Measurements from ENCODE around the gene NKD1.
"Not testable (repeated sequence)": the region's sequence is repeated elsewhere in the genome, so short reads cannot be mapped to it uniquely, and the experiment has no call there.

Gene NKD1

DNA sequence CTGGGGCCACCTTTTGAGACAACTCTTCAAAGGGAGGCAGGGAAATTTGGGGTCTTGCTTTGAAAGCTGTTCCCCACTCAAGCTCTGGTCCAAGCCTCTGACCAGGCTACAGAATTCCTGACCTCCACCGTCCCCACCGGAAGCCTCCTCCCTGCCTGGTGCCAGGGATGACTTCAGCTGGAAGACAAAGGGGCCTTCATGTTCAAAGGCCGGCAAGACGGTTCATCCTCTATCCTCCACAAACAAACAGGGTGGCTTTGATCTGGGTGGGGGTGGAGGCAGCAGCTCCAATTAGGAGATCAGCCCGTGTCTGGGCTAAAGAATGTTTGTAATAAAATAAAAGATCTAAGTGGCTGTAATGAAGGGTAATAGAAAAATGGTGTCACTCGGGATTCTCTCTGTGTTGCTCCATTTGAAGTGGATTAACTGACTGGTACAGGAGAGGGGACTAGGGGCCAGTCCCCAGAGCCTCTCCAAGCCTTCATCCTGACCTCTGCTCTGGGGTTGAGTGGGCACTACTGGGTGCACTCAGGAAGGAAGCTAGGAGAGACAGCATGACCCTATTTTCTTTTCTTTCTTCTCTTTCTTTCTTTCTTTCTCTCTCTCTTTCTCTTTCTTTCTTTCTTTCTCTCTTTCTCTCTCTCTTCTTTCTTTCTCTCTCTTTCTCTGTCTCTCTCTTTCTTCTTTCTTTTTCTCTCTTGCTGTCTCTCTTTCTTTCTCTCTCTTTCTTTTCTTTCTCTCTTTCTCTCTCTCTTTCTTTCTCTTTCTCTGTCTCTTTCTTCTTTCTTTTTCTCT, 27.5 kb upstream of the NKD1 start:
- no peak for DNase-seq

- DNase-seq = no peak
Observed at GRCh38 chr16:50521246-50521900, 26.8 kb upstream of the NKD1 start.

GRCh38 chr16:50522324-50522723, 25.9 kb upstream of the NKD1 start:
- no peak for DNase-seq

- DNase-seq = no peak
Observed at GRCh38 chr16:50523710-50524109, 24.5 kb upstream of the NKD1 start.

- DNase-seq = no peak
Observed at GRCh38 chr16:50525262-50525661, 22.9 kb upstream of the NKD1 start.

GRCh38 chr16:50525716-50526115, 22.5 kb upstream of the NKD1 start:
- no peak for DNase-seq

GRCh38 chr16:50526249-50526648, 21.9 kb upstream of the NKD1 start:
- no peak for DNase-seq

- no peak for DNase-seq
Observed at GRCh38 chr16:50526796-50527195, 21.4 kb upstream of the NKD1 start.

DNA sequence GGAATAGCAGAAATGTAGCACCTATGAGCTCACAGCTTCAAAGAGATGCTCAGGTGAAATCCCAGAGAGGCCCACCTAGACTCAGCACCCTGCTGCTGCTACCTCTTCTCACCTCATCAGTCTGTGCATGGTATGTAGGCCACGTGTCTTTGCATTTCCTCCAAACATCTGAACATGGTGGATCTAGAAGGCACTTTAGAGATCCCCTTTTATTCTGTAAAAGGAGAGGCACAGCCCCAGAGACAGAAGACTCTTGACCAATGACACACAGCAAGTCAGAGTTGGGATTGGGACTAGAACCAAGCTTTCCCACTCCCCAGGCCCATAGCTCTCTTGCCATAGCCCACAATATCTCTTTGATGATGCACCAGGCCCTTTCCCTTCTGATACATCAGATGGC, 19.4 kb upstream of the NKD1 start:
- DNase-seq = no peak

DNA sequence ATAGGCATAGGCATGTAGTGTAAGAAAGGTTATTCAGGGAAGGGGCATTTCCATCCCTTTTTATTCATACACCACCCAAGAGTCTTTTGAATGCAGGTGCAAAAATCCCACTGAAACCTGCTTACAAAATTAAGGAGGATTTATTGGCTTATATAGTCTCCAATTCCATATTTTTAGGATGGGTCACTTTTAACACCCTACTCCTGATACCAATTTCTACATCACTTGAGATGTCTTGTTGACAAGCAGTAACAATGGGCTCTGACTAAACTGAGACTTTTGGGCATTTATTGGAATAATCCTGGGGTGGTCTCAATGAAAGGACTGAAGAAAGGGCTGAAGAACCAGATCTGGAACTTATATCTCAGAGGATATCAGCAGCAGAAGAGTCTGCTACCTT, 18.9 kb upstream of the NKD1 start:
- DNase-seq = no peak

DNA sequence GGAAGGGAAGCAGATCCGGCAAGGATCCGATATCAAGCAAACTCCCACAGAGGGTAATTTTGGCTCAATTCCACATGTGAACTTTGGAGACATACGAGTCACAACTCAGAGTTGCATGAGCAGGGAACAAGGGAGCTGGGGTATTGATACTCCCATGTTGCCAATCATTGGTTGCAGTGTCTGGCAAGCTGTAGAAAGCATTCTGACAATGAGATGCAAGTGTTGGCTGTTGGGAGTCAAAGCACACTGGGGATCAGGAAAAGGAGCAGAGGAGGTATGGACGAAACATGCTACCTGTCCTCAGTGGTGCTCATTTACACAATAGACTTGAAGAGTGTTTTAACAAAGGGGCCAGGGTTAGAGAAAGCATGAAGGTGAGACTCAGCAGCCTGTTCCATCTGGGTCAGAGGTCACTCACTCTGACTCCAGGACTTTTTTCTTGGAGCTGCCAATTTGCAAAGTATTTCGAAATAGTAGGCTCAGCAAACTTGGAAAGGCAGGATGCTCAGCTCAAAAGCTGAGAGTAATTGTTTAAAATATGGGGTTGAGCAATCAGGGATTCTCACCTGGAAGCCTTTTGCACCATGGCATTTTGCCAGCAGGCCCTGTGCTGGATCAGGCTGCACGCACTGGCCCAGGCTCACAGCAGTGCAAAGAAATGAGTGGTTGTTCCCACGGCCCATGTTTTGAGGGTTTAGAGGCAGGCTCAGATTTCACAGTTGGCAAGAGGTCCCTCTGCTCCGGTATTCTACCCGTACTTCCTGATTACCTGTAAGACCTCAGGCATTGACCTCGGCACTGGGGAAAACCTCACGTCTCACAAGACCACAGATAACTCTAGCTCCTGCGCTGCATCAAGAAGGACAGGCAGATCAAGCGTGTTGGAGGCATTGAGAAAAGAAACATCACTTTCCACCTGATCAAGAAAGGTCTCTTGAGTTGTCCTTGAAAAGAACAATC, 17.6 kb upstream of the NKD1 start:
- DNase-seq = no peak

GRCh38 chr16:50531359-50531758, 16.8 kb upstream of the NKD1 start:
- DNase-seq = no peak

GRCh38 chr16:50531901-50532300, 16.3 kb upstream of the NKD1 start:
- no peak for DNase-seq

- no peak for DNase-seq
Observed at GRCh38 chr16:50532576-50532975, 15.6 kb upstream of the NKD1 start.

DNA sequence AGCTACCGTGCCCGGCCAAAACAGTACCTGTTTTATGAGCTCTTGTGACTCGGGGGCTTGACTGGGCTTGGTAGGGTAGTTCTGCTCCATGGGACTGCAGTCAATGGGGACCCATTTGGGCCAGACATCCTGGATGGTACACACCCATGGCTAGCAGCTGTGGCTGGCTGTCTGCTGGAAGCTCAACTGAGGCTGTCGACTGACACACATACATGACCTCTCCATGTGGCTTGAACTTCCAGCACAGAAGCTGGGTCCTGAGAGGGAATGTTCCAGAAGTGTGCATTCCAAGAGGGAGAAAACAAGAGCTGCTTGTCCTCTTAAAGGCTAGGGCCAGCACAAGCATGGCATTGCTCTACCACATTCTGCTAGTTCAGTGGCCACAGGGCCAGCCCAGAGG, 14.9 kb upstream of the NKD1 start:
- no peak for DNase-seq

DNA sequence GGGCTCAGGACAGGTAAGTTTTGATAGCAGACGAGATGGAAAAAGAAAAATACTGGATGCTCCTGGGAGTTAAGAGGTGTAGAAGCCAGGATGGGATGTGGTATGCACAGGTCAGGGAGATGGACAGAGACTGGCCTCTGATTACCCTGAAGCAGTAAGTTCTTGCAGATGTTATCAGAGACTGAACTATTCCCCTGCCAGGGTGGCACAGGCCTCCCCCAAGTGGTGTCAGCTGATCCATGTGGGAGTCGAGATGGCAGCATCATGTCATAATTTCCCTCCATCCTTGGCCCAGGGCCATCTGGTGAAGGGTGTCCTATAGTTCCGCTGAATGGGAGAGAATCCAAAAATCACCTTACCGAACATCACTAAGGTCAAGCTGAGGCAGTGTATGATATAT, 14.1 kb upstream of the NKD1 start:
- no peak for DNase-seq

DNA sequence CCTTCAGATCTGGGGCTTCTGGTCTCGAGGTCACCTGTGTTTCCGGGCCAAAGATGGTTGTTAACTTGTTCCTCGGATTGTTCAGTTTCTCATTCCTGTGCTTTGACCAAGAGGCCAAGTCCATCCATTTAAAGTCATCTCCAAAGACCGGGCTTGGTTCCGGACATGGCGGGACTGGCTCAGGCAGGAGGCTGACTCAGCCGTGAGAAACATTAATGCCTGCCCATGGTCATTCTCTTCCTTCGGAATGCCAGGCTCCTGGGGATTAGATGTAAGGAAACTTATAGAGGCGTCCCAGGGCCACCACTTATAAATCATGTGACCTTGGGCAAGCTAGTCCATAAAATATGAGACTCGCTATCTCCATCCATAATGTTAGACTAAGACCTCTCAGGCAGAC, 13.6 kb upstream of the NKD1 start:
- DNase-seq = no peak

DNA sequence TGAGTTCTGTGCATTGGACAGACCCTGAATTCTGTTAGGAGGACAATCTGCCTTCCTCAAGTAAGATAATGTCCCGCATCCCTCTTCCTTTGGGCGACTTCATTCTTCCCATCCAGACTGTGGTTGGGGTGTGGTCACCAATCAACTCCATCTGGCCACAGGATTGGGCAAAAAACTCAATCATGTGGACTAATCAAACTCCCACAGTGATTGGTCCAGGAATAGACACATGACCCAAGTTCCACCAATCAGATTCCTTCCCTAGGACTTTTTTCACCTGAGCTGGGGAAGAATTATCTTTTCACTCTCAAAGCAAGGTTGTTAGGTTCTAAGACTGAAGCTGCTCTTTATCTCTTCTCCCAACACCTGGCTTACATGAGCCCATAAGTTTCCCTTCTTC, 13.2 kb upstream of the NKD1 start:
- no peak for DNase-seq

GRCh38 chr16:50535506-50536257, 12.5 kb upstream of the NKD1 start:
- no peak for DNase-seq

DNA sequence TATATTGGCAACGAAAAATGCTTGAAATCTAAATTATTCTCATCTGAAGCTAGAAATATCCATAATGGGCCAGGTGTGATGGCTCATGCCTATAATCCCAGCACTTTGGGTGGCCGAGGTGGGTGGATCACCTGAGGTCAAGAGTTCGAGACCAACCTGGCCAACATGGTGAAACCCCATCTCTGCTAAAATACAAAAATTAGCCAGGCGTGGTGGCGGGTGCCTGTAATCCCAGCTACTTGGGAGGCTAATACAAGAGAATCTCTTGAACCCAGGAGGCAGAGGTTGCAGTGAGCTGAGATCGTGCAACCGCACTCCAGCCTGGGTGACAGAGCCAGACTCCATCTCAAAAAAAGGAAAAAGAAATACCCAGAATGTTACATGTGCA, 11.9 kb upstream of the NKD1 start:
- DNase-seq = not testable (repeated sequence)

DNA sequence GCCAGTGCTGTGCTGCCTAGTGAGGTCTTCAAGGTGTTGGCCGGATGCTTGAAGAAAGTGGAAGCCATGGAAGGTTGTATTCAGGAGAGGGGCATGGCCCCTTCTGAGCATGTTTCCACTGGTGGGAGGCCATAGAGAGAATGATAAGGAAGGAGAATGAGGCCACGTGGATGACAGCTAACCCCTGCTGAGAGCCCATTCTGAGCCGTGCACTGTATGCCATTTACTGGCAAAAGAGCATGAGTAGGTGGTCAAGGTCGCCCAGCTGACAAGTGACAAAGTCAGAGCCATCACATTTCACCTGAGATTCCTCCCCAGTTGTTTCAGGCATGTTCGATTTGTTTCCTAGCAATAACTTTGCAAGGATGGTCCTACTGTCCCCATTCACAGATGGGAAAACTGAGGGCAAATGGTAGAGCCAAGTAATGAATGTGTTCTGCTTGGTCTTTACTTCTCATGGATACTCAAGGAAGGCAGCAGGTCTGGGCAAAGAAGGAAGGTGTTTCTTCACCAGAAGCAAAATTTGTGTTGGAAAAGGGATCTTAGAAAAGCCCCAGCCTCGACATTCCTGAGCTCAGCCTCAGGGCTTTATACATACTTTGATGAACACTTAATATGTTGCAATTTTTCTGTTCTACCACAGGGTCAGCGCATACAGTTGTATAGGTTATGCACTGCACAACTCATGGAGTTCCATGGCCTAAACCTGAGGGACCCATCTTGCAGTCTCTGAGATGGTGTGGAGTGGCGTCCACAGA, 10.5 kb upstream of the NKD1 start:
- no peak for DNase-seq

DNA sequence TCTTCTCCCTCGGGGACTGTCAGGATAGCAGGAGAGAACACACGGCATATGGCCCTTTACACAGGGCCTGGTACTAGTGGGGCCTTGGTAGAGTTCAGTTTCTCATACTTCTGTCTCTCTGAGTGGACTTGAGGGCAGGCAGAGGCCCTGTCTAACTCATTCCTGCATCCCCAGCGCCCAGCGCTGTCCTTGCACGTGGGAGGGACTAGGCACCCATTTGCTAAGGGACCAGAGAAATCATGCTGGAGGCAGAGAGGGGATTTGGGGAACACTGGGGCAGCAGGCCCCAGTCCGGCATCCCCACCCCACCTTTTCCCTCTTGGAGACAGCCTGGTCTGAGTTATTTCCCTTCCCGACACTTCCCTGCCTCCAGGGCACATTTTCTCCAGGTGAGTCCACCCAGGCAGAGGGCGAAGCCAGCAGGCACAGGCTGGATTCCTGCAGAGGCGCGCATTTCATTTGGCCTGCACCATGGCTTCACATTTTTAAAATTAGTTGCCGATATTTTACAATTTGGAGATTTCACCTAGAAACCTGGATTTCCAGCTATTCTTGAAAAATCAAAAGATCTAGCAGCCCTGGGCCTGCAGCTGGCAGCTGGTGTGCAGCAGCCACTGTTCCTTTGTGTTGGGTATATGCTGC, 9.7 kb upstream of the NKD1 start:
- DNase-seq = no peak

Data from CD4-positive, alpha-beta T cell treated with Interleukin-4 for 4 hours (primary cell).